Panc1 (cell line): ENCODE data around the gene SLC16A12. TPM values are rescaled to one million over a fixed set of nuclear protein-coding genes. Genes with fewer than 3 reads are reported as not detected.

Experiments used
- ATAC-seq: fragments of 200-7000 bp; cut with Tn5 transposase; 2 replicates; pipeline ENCODE4 v1.9.1; 2020; ENCODE audit warnings: mild to moderate bottlenecking, moderate library complexity
- BruUV-seq: library from RNA; stranded (reverse); fragments of 400-500 nt; replicated peaks from 2 replicates; lab custom pipeline; 2021; lab: Mats Ljungman, UMichigan
- CTCF ChIA-PET: fragments of 300-600 bp; sonication (Branson Sonifier 250); formaldehyde crosslinking; loops from one replicate; lab custom pipeline; 2022; ENCODE audit warnings: antibody characterized with exemption; lab: Charles Lee
- POLR2A ChIA-PET: fragments of 300-600 bp; sonication (Branson Sonifier 250); formaldehyde crosslinking; loops from one replicate; lab custom pipeline; 2022; ENCODE audit warnings: antibody characterized with exemption; lab: Charles Lee
- DNase-seq: peaks from one replicate; pipeline ENCODE4 v3.0.0-alpha.2; 2010; ENCODE audit warnings: low read depth, low spot score
- H3K27ac ChIP-seq: 2 replicates; pipeline ENCODE4 v1.5.1; 2011; ENCODE audit warnings: mild to moderate bottlenecking, low read length, inconsistent platforms
- H3K27me3 ChIP-seq: fragments of 200-500 bp; sonication (Bioruptor generic); 2 replicates; pipeline ENCODE4 v1.6.0; 2014; ENCODE audit warnings: low read length, inconsistent platforms; ENCODE audit not compliant: control insufficient read depth, insufficient read depth
- H3K36me3 ChIP-seq: fragments of 200-500 bp; sonication (Bioruptor generic); 2 replicates; pipeline ENCODE4 v1.5.1; 2014; ENCODE audit warnings: inconsistent platforms, mild to moderate bottlenecking, low read length, moderate library complexity; ENCODE audit not compliant: control insufficient read depth, insufficient read depth
- H3K4me1 ChIP-seq: 2 replicates; pipeline ENCODE4 v1.5.1; 2011; ENCODE audit warnings: inconsistent platforms, mild to moderate bottlenecking, low read length, moderate library complexity; ENCODE audit not compliant: control insufficient read depth, insufficient read depth
- H3K4me3 ChIP-seq, 2 experiments: 2 replicates each; pipeline ENCODE4 v1.5.1; 2011 to 2012; ENCODE audit warnings: low read depth in 2 of 2, low read length in 2 of 2, mild to moderate bottlenecking in 2 of 2, inconsistent platforms in 1 of 2, moderate library complexity in 1 of 2
- H3K9me3 ChIP-seq: fragments of 200-500 bp; sonication (Bioruptor generic); 2 replicates; pipeline ENCODE4 v1.5.1; 2014; ENCODE audit warnings: low read depth, mild to moderate bottlenecking, inconsistent platforms, low read length, moderate library complexity; ENCODE audit not compliant: control insufficient read depth, insufficient read depth
- POLR2AphosphoS5 ChIP-seq: IDR thresholded peaks from 2 replicates; pipeline ENCODE4 v1.6.1; 2012; ENCODE audit warnings: mild to moderate bottlenecking, low read depth, low read length, moderate library complexity
- SIN3A ChIP-seq: IDR thresholded peaks from 2 replicates; pipeline ENCODE4 v1.6.1; 2012; ENCODE audit warnings: low read depth, mild to moderate bottlenecking, low read length, moderate library complexity, borderline replicate concordance; ENCODE audit not compliant: insufficient read depth
- TCF7L2 ChIP-seq: IDR thresholded peaks from 2 replicates; pipeline ENCODE4 v1.6.1; 2011; ENCODE audit warnings: mild to moderate bottlenecking, low read depth, low read length, inconsistent platforms
- in situ Hi-C: cut with HindIII; loops from 2 replicates; pipeline ENCODE4 v1.10.0; 2016; ENCODE audit warnings: low sequenced_read_pairs, low pct_unique_long_range_greater_than_20kb
- intact Hi-C: fragments of 100-400 bp; cut with micrococcal nuclease; formaldehyde crosslinking; loops from one replicate; pipeline ENCODE4 v1.10.0; 2022; ENCODE audit not compliant: unreplicated experiment
- total RNA-seq: library from RNA; stranded (reverse); gene quantifications from one replicate; pipeline ENCODE4 v1.2.1, GENCODE V29; 2021; ENCODE audit not compliant: unreplicated experiment
- TF ChIP-seq, protein P1 (sequence below): fragments of 450-650 bp; IDR thresholded peaks from 2 replicates; pipeline ENCODE4 v1.5.1; 2017; ENCODE audit warnings: mild to moderate bottlenecking
- TF ChIP-seq, protein P2 (sequence below), 2 experiments: IDR thresholded peaks; 2 replicates each; pipeline ENCODE4 v1.6.1; 2011 to 2012; ENCODE audit warnings: low read depth in 2 of 2, control low read depth in 1 of 2, low read length in 1 of 2, mild to moderate bottlenecking in 1 of 2, moderate library complexity in 1 of 2; ENCODE audit not compliant: insufficient read depth in 1 of 2

Gene SLC16A12
- total RNA-seq, 1 experiment from 2014 or later: not detected

DNA sequence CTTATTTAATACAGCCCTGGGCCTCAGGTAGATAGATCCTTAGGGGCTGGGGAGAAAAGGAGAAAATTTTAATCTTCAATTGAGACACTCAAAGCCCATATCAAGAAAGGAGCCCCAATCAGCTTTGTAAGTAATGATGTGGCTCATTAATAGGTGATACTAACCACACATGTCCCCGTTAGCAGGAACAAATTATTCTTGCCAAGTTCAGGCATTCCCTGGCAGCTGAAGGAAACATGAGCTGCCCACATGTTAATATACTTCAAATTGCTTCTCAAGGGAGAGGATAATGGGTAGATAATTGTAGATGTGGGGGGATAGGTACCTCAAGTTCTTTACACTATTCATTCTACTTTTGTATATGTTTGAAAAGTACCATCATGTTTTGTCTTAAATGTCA, 106.5 kb downstream of the SLC16A12 start:
- DNase-seq: no peak
- no TSS peak for BruUV-seq
- Histone ChIP-seq H3K9me3 (no peaks in the 10 kb centered on the region), H3K27me3 (peaks cover 2% of the 10 kb centered on the region; the same call in 1 of the 2 replicates), H3K4me3 (no peak overlapping the region), H3K4me1 (no peaks in the 10 kb centered on the region), H3K27ac (no peak overlapping the region), H3K36me3 (no peaks in the 10 kb centered on the region)
- intact Hi-C loops (no loop called here), in situ Hi-C loops (no loop called here)
- CTCF ChIA-PET: interaction anchor here (0.6 to 1.8 kb wide), 2 partner anchors 22 to 141 kb away, joined by 3 read pairs; no protein-coding TSS in a partner anchor
- no peak for ATAC-seq
- POLR2A ChIA-PET: no interaction called here
- TF ChIP-seq POLR2AphosphoS5: no peak
- no peak for TF ChIP-seq SIN3A
- TF ChIP-seq, protein P1, sequence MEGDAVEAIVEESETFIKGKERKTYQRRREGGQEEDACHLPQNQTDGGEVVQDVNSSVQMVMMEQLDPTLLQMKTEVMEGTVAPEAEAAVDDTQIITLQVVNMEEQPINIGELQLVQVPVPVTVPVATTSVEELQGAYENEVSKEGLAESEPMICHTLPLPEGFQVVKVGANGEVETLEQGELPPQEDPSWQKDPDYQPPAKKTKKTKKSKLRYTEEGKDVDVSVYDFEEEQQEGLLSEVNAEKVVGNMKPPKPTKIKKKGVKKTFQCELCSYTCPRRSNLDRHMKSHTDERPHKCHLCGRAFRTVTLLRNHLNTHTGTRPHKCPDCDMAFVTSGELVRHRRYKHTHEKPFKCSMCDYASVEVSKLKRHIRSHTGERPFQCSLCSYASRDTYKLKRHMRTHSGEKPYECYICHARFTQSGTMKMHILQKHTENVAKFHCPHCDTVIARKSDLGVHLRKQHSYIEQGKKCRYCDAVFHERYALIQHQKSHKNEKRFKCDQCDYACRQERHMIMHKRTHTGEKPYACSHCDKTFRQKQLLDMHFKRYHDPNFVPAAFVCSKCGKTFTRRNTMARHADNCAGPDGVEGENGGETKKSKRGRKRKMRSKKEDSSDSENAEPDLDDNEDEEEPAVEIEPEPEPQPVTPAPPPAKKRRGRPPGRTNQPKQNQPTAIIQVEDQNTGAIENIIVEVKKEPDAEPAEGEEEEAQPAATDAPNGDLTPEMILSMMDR: no peak
- no peak for TF ChIP-seq TCF7L2
- TF ChIP-seq, protein P2, sequence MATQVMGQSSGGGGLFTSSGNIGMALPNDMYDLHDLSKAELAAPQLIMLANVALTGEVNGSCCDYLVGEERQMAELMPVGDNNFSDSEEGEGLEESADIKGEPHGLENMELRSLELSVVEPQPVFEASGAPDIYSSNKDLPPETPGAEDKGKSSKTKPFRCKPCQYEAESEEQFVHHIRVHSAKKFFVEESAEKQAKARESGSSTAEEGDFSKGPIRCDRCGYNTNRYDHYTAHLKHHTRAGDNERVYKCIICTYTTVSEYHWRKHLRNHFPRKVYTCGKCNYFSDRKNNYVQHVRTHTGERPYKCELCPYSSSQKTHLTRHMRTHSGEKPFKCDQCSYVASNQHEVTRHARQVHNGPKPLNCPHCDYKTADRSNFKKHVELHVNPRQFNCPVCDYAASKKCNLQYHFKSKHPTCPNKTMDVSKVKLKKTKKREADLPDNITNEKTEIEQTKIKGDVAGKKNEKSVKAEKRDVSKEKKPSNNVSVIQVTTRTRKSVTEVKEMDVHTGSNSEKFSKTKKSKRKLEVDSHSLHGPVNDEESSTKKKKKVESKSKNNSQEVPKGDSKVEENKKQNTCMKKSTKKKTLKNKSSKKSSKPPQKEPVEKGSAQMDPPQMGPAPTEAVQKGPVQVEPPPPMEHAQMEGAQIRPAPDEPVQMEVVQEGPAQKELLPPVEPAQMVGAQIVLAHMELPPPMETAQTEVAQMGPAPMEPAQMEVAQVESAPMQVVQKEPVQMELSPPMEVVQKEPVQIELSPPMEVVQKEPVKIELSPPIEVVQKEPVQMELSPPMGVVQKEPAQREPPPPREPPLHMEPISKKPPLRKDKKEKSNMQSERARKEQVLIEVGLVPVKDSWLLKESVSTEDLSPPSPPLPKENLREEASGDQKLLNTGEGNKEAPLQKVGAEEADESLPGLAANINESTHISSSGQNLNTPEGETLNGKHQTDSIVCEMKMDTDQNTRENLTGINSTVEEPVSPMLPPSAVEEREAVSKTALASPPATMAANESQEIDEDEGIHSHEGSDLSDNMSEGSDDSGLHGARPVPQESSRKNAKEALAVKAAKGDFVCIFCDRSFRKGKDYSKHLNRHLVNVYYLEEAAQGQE (IDR thresholded peaks at IDR 0.05; ENCODE audit: insufficient read depth in 1 of 2, low read depth in 2 of 2, low read length in 1 of 2): no peak

DNA sequence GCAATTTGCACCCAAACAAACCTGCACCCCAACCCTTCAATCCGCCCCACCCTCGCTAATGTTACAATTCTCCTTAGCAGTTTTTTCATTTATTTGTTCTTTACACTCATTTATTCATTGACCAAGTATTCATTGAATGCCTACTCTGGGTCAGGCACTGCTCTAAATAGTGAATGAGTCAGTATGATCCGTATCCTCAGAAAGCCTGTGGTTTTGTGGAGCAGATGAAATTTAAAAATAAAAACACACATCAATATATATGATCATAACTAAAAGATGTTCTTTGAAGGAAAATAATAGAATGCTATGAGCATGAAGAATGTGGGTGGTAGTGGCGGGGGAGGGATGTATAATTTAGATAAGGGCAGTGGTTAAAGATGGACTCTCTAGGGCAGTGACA, 107.8 kb downstream of the SLC16A12 start:
- CTCF ChIA-PET: no interaction called here
- in situ Hi-C loops: no loop called here
- BruUV-seq: no TSS peak
- POLR2A ChIA-PET: no interaction called here
- Histone ChIP-seq H3K27ac (no peak overlapping the region), H3K27me3 (peaks cover 2% of the 10 kb centered on the region; the same call in 1 of the 2 replicates), H3K9me3 (no peaks in the 10 kb centered on the region), H3K4me1 (no peaks in the 10 kb centered on the region), H3K36me3 (no peaks in the 10 kb centered on the region), H3K4me3 (no peak overlapping the region)
- DNase-seq (no peak), ATAC-seq (0 out of 2 replicates have a peak, but pooled peaks have one; percentile 6)
- intact Hi-C loops: no loop called here
- no peak for TF ChIP-seq SIN3A
- no peak for TF ChIP-seq TCF7L2
- no peak for TF ChIP-seq POLR2AphosphoS5
- TF ChIP-seq, protein P1: no peak
- TF ChIP-seq, protein P2 (IDR thresholded peaks at IDR 0.05; ENCODE audit: insufficient read depth in 1 of 2, low read depth in 2 of 2, low read length in 1 of 2): no peak
